HCT116 (cell line): ENCODE measurements around the gene CSF2RB. TPM values are rescaled to one million over a fixed set of nuclear protein-coding genes. Genes with fewer than 3 reads are reported as not detected.

ENCODE experiments used
- ATAC-seq: fragments of 200-7000 bp; cut with Tn5 transposase; 2 replicates; pipeline ENCODE4 v1.9.1; 2020; ENCODE audit warnings: mild to moderate bottlenecking, moderate library complexity
- BruUV-seq: library from RNA; stranded (reverse); fragments of 400-500 nt; replicated peaks from 2 replicates; lab custom pipeline; 2021; lab: Mats Ljungman, UMichigan
- CTCF ChIA-PET: fragments of 300-600 bp; sonication (Branson Sonifier 250); formaldehyde crosslinking; loops from one replicate; lab custom pipeline; 2021; ENCODE audit warnings: antibody characterized with exemption; lab: Charles Lee
- POLR2A ChIA-PET: fragments of 300-600, 350-600 bp; sonication (Branson Sonifier 250); formaldehyde crosslinking; loops from one replicate; lab custom pipeline; 2021; ENCODE audit warnings: antibody characterized with exemption; lab: Charles Lee
- RAD21 ChIA-PET, 2 experiments: fragments of 300-600 bp; sonication (Branson Sonifier 250); formaldehyde crosslinking; loops; one replicate each; lab custom pipeline; 2023; ENCODE audit warnings: low total read pairs in 2 of 2; ENCODE audit not compliant: uncharacterized antibody in 2 of 2, unreplicated experiment in 2 of 2, low non-redundant PET in 1 of 2; lab: Charles Lee
- DNase-seq: peaks from one replicate; pipeline ENCODE4 v3.0.0-alpha.2; 2010; ENCODE audit warnings: low read depth, low spot score
- H2AFZ ChIP-seq: fragments of 200-600 bp; shearing (Covaris generic), sonication (generic); 2 replicates; pipeline ENCODE4 v1.6.1; 2017; ENCODE audit warnings: low read depth, mixed run types, mixed read lengths, antibody characterized with exemption, low read length; ENCODE audit not compliant: poor library complexity, severe bottlenecking
- H3K27ac ChIP-seq: 2 replicates; pipeline ENCODE4 v1.5.1; 2012; ENCODE audit warnings: low read depth, low read length
- H3K27me3 ChIP-seq: fragments of 200-600 bp; sonication (generic); 2 replicates; pipeline ENCODE4 v1.6.1; 2016; ENCODE audit warnings: mixed run types, low read length, mixed read lengths; ENCODE audit not compliant: insufficient read depth
- H3K36me3 ChIP-seq, 2 experiments: fragments of 200-500 bp in 1 of 2; fragments of 200-600 bp in 1 of 2; sonication (Bioruptor generic) in 1 of 2; sonication (generic) in 1 of 2; 2 replicates each; pipeline versions ENCODE4 v1.5.1 to v1.6.1; 2014 to 2016; ENCODE audit warnings: low read length in 2 of 2, inconsistent platforms in 1 of 2, mixed read lengths in 1 of 2, mixed run types in 1 of 2; ENCODE audit not compliant: insufficient read depth in 2 of 2, control insufficient read depth in 1 of 2
- H3K4me1 ChIP-seq, 2 experiments: fragments of 200-600 bp in 1 of 2; sonication (generic) in 1 of 2; 2 replicates each; pipeline versions ENCODE4 v1.5.1 to v1.6.1; 2012 to 2017; ENCODE audit warnings: low read length in 2 of 2, inconsistent platforms in 1 of 2, mild to moderate bottlenecking in 1 of 2, mixed read lengths in 1 of 2, mixed run types in 1 of 2, moderate library complexity in 1 of 2; ENCODE audit not compliant: insufficient read depth in 2 of 2, control insufficient read depth in 1 of 2
- H3K4me2 ChIP-seq: fragments of 200-600 bp; sonication (generic); 2 replicates; pipeline ENCODE4 v1.6.1; 2017; ENCODE audit warnings: mixed run types, low read length, mixed read lengths
- H3K4me3 ChIP-seq, 2 experiments: fragments of 200-600 bp in 1 of 2; sonication (generic) in 1 of 2; replicated peaks in 1 of 2; 2 replicates each; pipeline ENCODE4 v1.5.1; 2011 to 2016; ENCODE audit warnings: low read length in 2 of 2, control low read depth in 1 of 2, low read depth in 1 of 2, mild to moderate bottlenecking in 1 of 2, mixed read lengths in 1 of 2, mixed run types in 1 of 2
- H3K79me2 ChIP-seq: fragments of 200-600 bp; sonication (generic); 2 replicates; pipeline ENCODE4 v1.6.1; 2017; ENCODE audit warnings: mild to moderate bottlenecking, mixed run types, low read length, moderate library complexity, mixed read lengths; ENCODE audit not compliant: insufficient read depth
- H3K9ac ChIP-seq: fragments of 200-600 bp; sonication (generic); 2 replicates; pipeline ENCODE4 v1.6.1; 2016; ENCODE audit warnings: low read length, mixed read lengths
- H3K9me2 ChIP-seq: fragments of 200-600 bp; sonication (generic), shearing (Covaris generic); 2 replicates; pipeline ENCODE4 v1.6.1; 2017; ENCODE audit warnings: mixed run types, mild to moderate bottlenecking, moderate library complexity; ENCODE audit not compliant: insufficient read depth
- H3K9me3 ChIP-seq, 2 experiments: fragments of 200-500 bp in 1 of 2; fragments of 200-600 bp in 1 of 2; sonication (Bioruptor generic) in 1 of 2; sonication (generic) in 1 of 2; 2 replicates each; pipeline ENCODE4 v1.6.1; 2014 to 2017; ENCODE audit warnings: low read length in 2 of 2, mixed read lengths in 2 of 2, inconsistent platforms in 1 of 2, low read depth in 1 of 2, mild to moderate bottlenecking in 1 of 2, mixed run types in 1 of 2, moderate library complexity in 1 of 2; ENCODE audit not compliant: control insufficient read depth in 1 of 2, insufficient read depth in 1 of 2
- H4K20me1 ChIP-seq: fragments of 200-600 bp; sonication (generic), shearing (Covaris generic); 2 replicates; pipeline ENCODE4 v1.6.1; 2017; ENCODE audit warnings: mixed run types, mild to moderate bottlenecking, moderate library complexity; ENCODE audit not compliant: insufficient read depth
- ATF3 ChIP-seq: IDR thresholded peaks from 2 replicates; pipeline ENCODE4 v1.6.1; 2012
- ELF1 ChIP-seq: IDR thresholded peaks from 2 replicates; pipeline ENCODE4 v1.6.1; 2012; ENCODE audit warnings: low read depth, borderline replicate concordance
- EZH2 ChIP-seq: fragments of 200-600 bp; sonication (generic); IDR thresholded peaks from 2 replicates; pipeline ENCODE4 v1.6.1; 2017; ENCODE audit warnings: antibody characterized with exemption, mixed run types
- EZH2phosphoT487 ChIP-seq: fragments of 200-600 bp; IDR thresholded peaks from 2 replicates; pipeline ENCODE4 v1.6.1; 2018; ENCODE audit warnings: antibody characterized with exemption, borderline replicate concordance
- FOSL1 ChIP-seq: IDR thresholded peaks from 2 replicates; pipeline ENCODE4 v1.6.1; 2012; ENCODE audit warnings: low read depth
- JUND ChIP-seq: IDR thresholded peaks from 2 replicates; pipeline ENCODE4 v1.6.1; 2012
- POLR2A ChIP-seq: IDR thresholded peaks from 2 replicates; pipeline ENCODE4 v1.7.0; 2011; ENCODE audit warnings: borderline replicate concordance; ENCODE audit not compliant: insufficient read depth, insufficient read length; ENCODE audit errors: extremely low read depth
- RAD21 ChIP-seq: IDR thresholded peaks from 2 replicates; pipeline ENCODE4 v1.6.1; 2012; ENCODE audit warnings: low read depth, mild to moderate bottlenecking
- SIN3A ChIP-seq: IDR thresholded peaks from 2 replicates; pipeline ENCODE4 v1.6.1; 2012; ENCODE audit warnings: low read depth
- SP1 ChIP-seq: IDR thresholded peaks from 2 replicates; pipeline ENCODE4 v1.6.1; 2012; ENCODE audit warnings: low read depth
- SRF ChIP-seq: IDR thresholded peaks from 2 replicates; pipeline ENCODE4 v1.6.1; 2012; ENCODE audit warnings: low read depth
- TCF7L2 ChIP-seq: IDR thresholded peaks from 2 replicates; pipeline ENCODE4 v1.7.0; 2011; ENCODE audit warnings: borderline replicate concordance, inconsistent platforms; ENCODE audit not compliant: insufficient read depth, insufficient read length; ENCODE audit errors: extremely low read depth
- YY1 ChIP-seq: IDR thresholded peaks from 2 replicates; pipeline ENCODE4 v1.6.1; 2011; ENCODE audit warnings: low read length, low read depth, moderate library complexity, mild to moderate bottlenecking; ENCODE audit not compliant: insufficient replicate concordance; ENCODE audit errors: extremely low read depth
- ZNF274 ChIP-seq: fragments of 200-500 bp; sonication (Bioruptor generic); IDR thresholded peaks from 2 replicates; pipeline ENCODE4 v1.6.1; 2014; ENCODE audit warnings: mild to moderate bottlenecking, low read depth, low read length, inconsistent platforms
- intact Hi-C: fragments of 100-400 bp; cut with micrococcal nuclease; formaldehyde crosslinking; loops from 2 replicates; pipeline ENCODE4 v1.10.0; 2022
- total RNA-seq: library from RNA; stranded (reverse); gene quantifications from one replicate; pipeline ENCODE4 v1.2.1, GENCODE V29; 2021; ENCODE audit not compliant: unreplicated experiment
- TF ChIP-seq, protein P1 (sequence below): IDR thresholded peaks from 2 replicates; pipeline ENCODE4 v1.6.1; 2011; ENCODE audit warnings: mild to moderate bottlenecking, low read length, moderate library complexity; ENCODE audit not compliant: insufficient replicate concordance; ENCODE audit errors: extremely low read depth
- TF ChIP-seq, protein P2 (sequence below): IDR thresholded peaks from 2 replicates; pipeline ENCODE4 v1.6.1; 2012

CSF2RB gene
- total RNA-seq, 1 experiment from 2014 or later, result 0.10 TPM

DNA sequence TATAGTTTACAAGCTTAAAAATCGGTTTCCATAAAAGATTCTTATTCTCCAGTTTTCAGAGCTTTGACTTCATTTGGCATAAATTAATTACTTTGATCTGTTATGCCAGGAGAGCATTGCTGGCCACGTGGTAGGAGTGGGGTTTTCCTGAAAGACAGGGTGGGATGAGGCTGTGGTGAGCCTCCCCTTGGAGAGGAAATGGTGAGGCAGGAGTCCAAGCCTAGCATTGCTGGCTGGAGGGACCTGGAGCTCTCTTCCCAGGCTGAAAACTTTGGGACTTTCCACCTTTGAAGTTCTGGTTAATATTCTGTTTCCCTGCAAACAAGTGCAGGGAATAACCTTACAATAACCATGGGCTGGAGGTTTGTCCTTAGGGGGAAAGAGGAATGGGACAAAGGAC lies 21.1 kb upstream of the CSF2RB start (continued):
- TF ChIP-seq, protein P1, sequence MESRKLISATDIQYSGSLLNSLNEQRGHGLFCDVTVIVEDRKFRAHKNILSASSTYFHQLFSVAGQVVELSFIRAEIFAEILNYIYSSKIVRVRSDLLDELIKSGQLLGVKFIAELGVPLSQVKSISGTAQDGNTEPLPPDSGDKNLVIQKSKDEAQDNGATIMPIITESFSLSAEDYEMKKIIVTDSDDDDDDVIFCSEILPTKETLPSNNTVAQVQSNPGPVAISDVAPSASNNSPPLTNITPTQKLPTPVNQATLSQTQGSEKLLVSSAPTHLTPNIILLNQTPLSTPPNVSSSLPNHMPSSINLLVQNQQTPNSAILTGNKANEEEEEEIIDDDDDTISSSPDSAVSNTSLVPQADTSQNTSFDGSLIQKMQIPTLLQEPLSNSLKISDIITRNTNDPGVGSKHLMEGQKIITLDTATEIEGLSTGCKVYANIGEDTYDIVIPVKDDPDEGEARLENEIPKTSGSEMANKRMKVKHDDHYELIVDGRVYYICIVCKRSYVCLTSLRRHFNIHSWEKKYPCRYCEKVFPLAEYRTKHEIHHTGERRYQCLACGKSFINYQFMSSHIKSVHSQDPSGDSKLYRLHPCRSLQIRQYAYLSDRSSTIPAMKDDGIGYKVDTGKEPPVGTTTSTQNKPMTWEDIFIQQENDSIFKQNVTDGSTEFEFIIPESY, result no peak
- TF ChIP-seq, protein P2, sequence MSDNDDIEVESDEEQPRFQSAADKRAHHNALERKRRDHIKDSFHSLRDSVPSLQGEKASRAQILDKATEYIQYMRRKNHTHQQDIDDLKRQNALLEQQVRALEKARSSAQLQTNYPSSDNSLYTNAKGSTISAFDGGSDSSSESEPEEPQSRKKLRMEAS, result no peak
- no peak for TF ChIP-seq FOSL1

GRCh38 chr22:36893262-36893661 lies 20.2 kb upstream of the CSF2RB start:
- DNase-seq (no peak), ATAC-seq (no peak)
- ChIA-PET CTCF (no interaction called here), RAD21 (no interaction called here), POLR2A (no interaction called here)
- Histone ChIP-seq H3K27ac (no peak overlapping the region), H3K4me1 (no peaks in the 10 kb centered on the region), H3K9ac (no peak overlapping the region), H3K79me2 (no peaks in the 10 kb centered on the region), H3K4me2 (no peak overlapping the region), H4K20me1 (no peaks in the 10 kb centered on the region), H2AFZ (no peak overlapping the region), H3K9me3 (no peaks in the 10 kb centered on the region), H3K36me3 (no peaks in the 10 kb centered on the region), H3K4me3 (no peak overlapping the region), H3K27me3 (peaks cover 17% of the 10 kb centered on the region), H3K9me2 (no peaks in the 10 kb centered on the region)
- no TSS peak for BruUV-seq
- intact Hi-C loops, result no loop called here
- no peak for TF ChIP-seq SP1
- no peak for TF ChIP-seq EZH2
- TF ChIP-seq ZNF274, result no peak
- no peak for TF ChIP-seq TCF7L2
- TF ChIP-seq SRF, result no peak
- TF ChIP-seq ELF1, result no peak
- TF ChIP-seq ATF3, result no peak
- no peak for TF ChIP-seq JUND
- TF ChIP-seq YY1, result no peak
- no peak for TF ChIP-seq EZH2phosphoT487
- TF ChIP-seq FOSL1, result no peak
- TF ChIP-seq RAD21, result no peak
- TF ChIP-seq, protein P1, result no peak
- no peak for TF ChIP-seq SIN3A
- no peak for TF ChIP-seq POLR2A
